Stromal cell of bone marrow (primary cell): Measurements from ENCODE around the gene METTL3.
"Not testable (repeated sequence)": the region's sequence is repeated elsewhere in the genome, so short reads cannot be mapped to it uniquely, and the experiment has no call there.

Experiments used
- DNase-seq: peaks from one replicate; pipeline ENCODE4 v3.0.0-alpha.2; 2012; ENCODE audit warnings: low read depth

METTL3 gene

GRCh38 chr14:21510735-21511657 lies at the start of gene METTL3:
Gene METTL3 (minus strand): TSS chr14:21511340. CDS start chr14:21511223, 117 bp downstream.
- DNase-seq = peak; percentile 100

GRCh38 chr14:21558703-21559170 lies 47.6 kb upstream of the METTL3 start:
- no peak for DNase-seq

- peak; percentile 70 for DNase-seq
Measured at GRCh38 chr14:21557084-21557901, 46.2 kb upstream of the METTL3 start.

DNA sequence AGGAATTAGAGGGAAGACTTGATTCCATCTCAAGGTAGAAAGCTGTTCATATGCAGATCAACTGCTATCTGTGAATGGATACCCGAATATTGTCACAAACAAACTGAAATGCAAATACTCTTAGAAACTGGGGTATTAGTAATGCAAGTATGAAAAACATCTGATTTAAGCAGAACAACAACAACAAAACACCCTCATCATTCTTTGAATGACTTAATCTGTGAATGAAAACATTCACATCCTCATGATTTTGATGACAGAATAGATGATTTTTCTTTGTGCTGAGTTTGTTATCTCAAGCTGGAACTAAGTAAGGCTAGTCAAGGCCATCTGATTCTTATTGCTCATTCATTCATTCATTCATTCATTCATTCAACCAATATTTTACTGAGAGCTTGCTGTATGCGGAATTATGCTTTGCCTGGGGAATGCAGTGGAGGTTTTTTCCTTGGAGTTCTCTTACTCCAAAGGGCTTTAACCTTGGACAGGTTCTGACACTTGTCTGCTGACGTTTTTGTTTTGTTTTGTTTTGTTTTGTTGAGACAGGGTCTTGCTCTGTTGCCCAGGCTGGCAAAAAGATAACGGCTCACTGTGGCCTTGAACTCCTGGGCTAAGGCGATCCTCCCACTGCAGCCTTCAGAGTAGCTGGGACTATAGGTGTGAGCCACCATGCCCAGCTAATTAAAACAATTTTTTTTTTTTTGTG lies 45.4 kb upstream of the METTL3 start:
- no peak for DNase-seq

GRCh38 chr14:21553266-21553665 lies 42.1 kb upstream of the METTL3 start:
- DNase-seq = no peak

DNA sequence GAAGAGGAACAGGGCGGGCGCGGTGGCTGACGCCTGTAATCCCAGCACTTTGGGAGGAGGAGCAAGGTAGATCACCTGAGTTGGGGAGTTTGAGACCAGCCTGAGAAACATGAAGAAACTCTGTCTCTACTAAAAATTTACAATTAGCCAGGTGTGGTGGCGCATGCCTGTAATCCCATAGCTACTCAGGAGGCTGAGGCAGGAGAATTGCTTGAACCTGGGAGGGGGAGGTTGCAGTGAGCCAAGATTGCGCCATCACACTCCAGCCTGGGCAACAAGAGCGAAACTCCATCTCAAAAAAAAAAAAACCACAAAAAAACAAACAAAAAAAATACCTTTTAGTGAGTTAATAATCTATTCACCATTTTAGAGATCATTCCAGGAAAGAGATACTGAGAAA lies 33.4 kb upstream of the METTL3 start:
- DNase-seq = not testable (repeated sequence)

DNA sequence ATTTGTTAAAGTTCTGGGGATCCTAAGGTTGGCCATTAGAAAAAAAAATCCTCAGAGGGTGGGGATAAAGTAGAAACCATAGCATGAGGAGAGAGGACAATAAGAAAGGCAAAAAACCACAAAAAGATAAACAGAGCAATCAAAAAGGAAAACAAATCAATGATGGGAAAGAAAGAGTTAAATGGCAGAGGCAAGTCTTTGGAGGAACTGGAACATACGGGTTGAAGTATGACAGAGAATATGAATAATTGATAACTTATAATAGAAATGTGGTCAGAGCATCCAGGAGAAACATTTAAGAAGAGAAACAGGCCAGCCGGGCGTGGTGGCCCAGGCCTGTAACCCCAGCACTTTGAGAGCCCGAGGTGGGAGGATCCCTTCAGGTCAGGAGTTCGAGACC lies 32.8 kb upstream of the METTL3 start:
- no peak for DNase-seq

DNA sequence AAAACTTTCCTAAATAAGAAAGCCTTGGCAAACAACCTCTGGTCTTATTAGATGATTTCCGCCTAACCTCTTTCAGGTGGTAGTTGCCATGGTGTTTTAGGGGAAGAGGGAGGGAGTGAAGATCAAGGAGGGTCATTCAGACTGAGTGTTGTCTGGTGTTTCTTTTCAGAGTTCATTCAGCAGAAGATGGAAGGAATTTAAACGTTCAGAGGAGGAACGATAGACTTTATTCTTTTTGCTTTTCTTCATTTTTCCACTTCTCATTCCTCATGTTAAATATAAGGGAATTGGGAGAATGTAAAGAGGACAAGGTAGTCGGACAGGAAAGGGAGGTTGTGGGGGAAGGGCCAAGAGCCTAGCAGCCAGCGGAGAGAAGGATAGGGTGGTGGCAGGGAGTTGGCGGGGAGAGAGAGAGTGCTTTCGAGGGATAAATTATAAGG lies 32.4 kb upstream of the METTL3 start:
- DNase-seq = no peak

DNA sequence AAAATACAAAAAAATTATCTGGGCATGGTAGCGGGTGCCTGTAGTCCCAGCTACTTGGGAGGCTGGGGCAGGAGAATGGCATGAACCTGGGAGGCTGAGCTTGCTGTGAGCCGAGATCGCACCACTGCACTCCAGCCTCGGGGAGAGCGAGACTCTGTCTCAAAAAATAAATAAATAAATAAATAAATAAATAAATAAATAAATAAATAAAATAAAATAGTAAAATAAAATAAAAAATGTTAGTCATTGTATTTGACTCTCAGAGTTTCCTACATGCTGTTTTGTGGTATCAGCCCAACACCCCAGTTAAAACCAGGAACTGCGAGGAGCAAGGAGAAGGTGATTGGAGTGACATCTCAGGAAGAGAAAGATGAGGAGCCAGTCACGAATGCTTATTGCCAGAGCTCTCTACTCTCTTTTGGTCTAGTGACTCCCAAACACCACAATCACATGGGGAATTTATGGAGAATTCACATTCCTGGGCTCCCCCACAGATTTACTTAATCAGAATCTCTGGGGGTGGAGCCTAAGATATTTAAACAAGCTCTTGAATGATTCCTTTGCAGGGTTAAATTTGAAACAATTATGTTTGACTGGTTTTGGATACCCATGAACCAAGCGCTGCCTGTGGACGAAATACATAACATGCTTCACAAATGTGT lies 30.4 kb upstream of the METTL3 start:
- no peak for DNase-seq

DNA sequence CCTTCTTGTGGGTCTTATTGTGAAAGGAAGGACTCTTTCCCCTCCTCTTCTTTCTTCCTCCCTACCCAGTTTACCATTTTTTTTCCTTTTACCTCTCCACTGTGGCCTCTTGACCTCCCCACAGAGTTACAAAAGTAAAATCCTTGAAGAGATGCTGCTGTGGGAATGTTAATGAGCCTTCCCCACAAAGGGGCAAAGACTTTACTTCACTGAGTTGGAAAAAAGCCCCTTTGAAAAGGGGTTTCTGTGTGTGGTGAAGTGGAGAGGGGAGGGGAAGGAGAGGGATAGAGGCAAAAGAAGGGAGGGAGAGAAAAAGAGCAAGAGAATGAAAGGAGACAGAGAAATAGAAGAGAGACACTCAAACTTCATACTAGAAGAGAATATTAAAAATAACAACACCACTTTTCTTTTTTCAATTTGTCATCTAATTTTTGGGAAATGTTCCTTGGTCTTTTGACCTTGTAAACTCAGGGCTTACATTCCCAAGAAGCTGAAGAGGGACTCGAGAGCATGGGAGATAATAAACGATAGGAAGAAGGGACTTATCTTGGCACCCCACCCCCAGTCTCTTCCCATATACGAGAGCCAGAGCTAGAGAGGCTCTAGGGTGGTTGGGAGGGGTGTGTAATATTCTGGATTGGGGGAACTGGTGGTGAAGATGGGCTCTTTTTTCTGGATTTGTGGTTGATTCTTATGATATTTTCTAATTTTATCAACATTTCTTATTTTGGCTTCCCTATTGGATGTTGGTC lies 28.2 kb upstream of the METTL3 start:
- no peak for DNase-seq

DNA sequence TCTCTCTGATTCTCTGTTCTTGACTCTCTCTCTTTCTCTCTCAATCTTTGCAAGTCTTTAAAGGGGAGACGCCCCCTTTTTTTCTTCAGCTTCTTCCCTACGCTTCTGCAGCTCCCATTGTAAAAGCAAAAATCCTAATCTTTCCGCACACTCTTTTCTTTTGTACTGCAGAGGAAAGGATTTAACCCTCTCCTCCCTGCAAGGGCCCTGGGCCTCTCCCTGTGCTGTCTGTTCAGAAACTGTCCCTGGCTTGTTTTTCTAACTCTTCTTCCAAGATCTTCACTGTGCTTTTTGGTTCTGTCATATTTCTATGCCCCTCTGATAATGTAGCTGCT lies 25.9 kb upstream of the METTL3 start:
- DNase-seq = no peak

DNA sequence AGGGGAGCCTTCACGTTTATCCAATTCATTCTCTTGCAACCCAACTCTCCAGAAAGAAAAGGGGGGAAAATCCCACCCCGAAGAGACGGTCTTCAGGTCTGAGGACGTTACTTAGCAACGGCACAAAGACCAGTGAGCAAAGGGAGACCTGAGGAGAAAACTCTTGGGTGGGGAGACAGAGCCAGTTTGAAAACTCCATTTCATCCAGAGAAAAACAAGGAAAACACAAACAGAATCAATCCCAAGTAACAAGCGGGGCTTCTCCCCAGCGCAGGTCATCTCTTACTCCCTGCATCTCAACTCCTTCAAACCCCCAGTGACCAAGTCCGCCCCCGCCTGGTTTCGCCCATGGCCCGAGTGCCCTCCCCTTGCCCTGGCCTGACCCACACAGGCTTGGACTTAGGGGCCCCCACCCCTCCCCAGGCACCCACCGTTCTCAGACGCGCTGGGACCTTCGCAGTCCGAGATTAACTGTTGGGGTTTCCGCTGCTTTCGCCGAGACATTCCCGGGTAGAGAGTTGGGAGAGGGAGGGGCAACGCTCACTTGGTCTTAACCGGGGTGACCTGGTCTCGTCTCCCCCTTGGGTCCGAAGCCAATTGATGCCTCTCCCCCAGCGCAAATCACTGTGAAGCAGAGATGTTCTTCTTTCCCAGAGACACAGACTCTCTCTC lies 25.4 kb upstream of the METTL3 start:
- no peak for DNase-seq

GRCh38 chr14:21535545-21536417 lies 24.6 kb upstream of the METTL3 start:
- DNase-seq = no peak

DNA sequence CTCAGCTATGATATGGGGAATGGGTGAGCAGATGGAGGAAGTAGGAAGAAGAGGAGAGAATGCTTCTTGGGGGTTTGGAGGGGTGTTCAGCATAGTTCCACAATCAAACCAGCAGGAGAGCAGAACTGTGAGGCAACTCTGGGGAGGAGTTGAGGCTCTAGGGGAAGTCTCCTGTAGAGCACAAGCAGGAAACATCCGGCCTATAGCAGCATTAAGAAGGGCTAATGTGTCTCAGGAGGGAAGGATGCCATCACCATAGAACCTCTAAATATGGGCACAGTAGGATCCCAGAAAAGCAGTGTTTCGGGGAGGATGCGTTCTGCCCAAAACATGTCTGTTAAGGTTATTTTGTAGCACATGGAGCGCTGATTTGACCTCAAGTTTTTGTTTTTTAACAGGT lies 23.4 kb upstream of the METTL3 start:
- DNase-seq = no peak

- DNase-seq = no peak
Measured at GRCh38 chr14:21533294-21533693, 22.2 kb upstream of the METTL3 start.

DNA sequence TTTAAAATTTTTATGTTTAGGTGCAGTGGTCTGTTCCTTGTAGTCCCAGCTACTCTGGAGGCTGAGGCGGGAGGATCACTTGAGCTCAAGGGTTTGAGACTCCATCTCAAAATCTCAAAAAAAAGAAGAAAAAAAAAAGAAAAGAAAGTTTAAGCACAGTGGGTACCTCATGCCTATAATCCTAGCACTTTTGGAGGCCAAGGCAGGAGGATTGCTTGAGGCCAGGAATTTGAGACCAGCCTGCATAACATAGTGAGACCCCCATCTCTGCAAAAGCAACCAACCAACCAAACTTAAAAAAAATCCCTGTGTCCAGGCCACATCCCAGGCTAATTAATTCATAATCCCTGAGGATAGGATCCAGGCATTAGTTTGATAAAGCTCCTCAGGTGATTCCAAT lies 18.4 kb upstream of the METTL3 start:
- DNase-seq = no peak

- no peak for DNase-seq
Measured at GRCh38 chr14:21528381-21529348, 17.5 kb upstream of the METTL3 start.

DNA sequence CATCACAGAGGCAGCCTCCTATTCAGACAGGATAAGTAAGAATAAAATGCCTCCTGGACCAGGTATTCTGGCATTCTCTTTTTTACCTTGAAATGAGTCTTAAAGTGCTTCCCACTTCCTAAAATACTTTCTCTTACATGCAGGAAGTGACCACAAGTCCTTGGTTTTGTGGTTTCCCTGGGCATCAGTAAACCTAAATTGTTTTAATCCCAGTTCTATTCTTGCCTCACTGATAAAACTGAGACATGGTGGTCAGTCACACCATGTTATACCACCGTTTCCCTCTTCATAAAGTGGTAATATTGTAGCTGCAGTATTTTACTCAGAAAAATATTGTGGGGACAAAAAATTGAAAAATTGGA lies 16.2 kb upstream of the METTL3 start:
- no peak for DNase-seq
